Measurements from ENCODE around the gene PATE2.

Gene PATE2

GRCh38 chr11:125763483-125763882, 15.1 kb downstream of the PATE2 start:
- H3K4me3 ChIP-seq (ENCODE audit: low read length), result no peak overlapping the region
- DNase-seq (ENCODE audit: low read depth), result no peak
- TF ChIP-seq CTCF (conservative IDR thresholded peaks at IDR 0.05; ENCODE audit: low read depth, low read length), result no peak

- no peak for TF ChIP-seq CTCF (conservative IDR thresholded peaks at IDR 0.05; ENCODE audit: low read depth, low read length)
- DNase-seq (ENCODE audit: low read depth), result no peak
- H3K4me3 ChIP-seq (ENCODE audit: low read length), result no peak overlapping the region
These were observed 16.2 kb downstream of the PATE2 start for GRCh38 chr11:125762445-125762844.

- no peak for DNase-seq (ENCODE audit: low read depth)
- no peak for TF ChIP-seq CTCF (conservative IDR thresholded peaks at IDR 0.05; ENCODE audit: low read depth, low read length)
- no peak overlapping the region for H3K4me3 ChIP-seq (ENCODE audit: low read length)
These were observed 22.6 kb downstream of the PATE2 start for GRCh38 chr11:125756050-125756449.

GRCh38 chr11:125750629-125751028, 28.0 kb downstream of the PATE2 start:
- no peak for DNase-seq (ENCODE audit: low read depth)
- H3K4me3 ChIP-seq (ENCODE audit: low read length), result no peak overlapping the region
- no peak for TF ChIP-seq CTCF (conservative IDR thresholded peaks at IDR 0.05; ENCODE audit: low read depth, low read length)

- DNase-seq (ENCODE audit: low read depth), result no peak
- TF ChIP-seq CTCF (conservative IDR thresholded peaks at IDR 0.05; ENCODE audit: low read depth, low read length), result no peak
- no peak within 1 kb of the TSS for H3K4me3 ChIP-seq (ENCODE audit: low read length)
These were observed 32.6 kb downstream of the PATE2 start, which contains the start of gene PATE1 for GRCh38 chr11:125745979-125746378. Gene PATE1 (plus strand): TSS chr11:125746279. CDS start chr11:125746305, 26 bp downstream.

- TF ChIP-seq CTCF (conservative IDR thresholded peaks at IDR 0.05; ENCODE audit: low read depth, low read length), result no peak
- H3K4me3 ChIP-seq (ENCODE audit: low read length), result no peak overlapping the region
- DNase-seq (ENCODE audit: low read depth), result no peak
These were observed 34.9 kb downstream of the PATE2 start for GRCh38 chr11:125743681-125744080.

- TF ChIP-seq CTCF (conservative IDR thresholded peaks at IDR 0.05; ENCODE audit: low read depth, low read length), result no peak
- DNase-seq (ENCODE audit: low read depth), result no peak
- no peak overlapping the region for H3K4me3 ChIP-seq (ENCODE audit: low read length)
These were observed 38.0 kb downstream of the PATE2 start for GRCh38 chr11:125740617-125741016.

All from retinal pigment epithelial cell (primary cell).